Stimulated activated effector memory CD8-positive, alpha-beta T cell treated with anti-CD3 and anti-CD28 coated beads, Interleukin-12 subunit alpha, Interleukin-12 subunit beta, amount 100 ng/mL, for 72 hours (primary cell): ENCODE measurements around the gene RET.

ENCODE experiments used
- ATAC-seq: fragments of 150-1000 bp; cut with Tn5 transposase; 2 replicates; pipeline ENCODE4 v1.10.0; 2021
- DNase-seq, 2 donors: peaks; one replicate each; pipeline ENCODE4 v3.0.0; 2021 to 2022; ENCODE audit warnings: low spot score in 2 of 2
- H3K27ac Mint-ChIP-seq: one replicate; pipeline ENCODE4 v1.8.0; 2022; ENCODE audit warnings: mild to moderate bottlenecking, mixed read lengths
- H3K36me3 Mint-ChIP-seq: one replicate; pipeline ENCODE4 v1.8.0; 2022; ENCODE audit warnings: mild to moderate bottlenecking, mixed read lengths
- H3K4me1 Mint-ChIP-seq: one replicate; pipeline ENCODE4 v1.8.0; 2022; ENCODE audit warnings: mixed read lengths
- H3K4me3 Mint-ChIP-seq: one replicate; pipeline ENCODE4 v1.8.0; 2022; ENCODE audit warnings: mild to moderate bottlenecking, mixed read lengths
- H3K9me3 Mint-ChIP-seq: one replicate; pipeline ENCODE4 v1.8.0; 2022; ENCODE audit warnings: mixed read lengths

The RET gene

GRCh38 chr10:43177595-43177994, 100.7 kb downstream of the RET start:
- Mint-ChIP-seq H3K4me1 (peaks cover 7% of the 10 kb centered on the region), H3K9me3 (peaks cover 3% of the 10 kb centered on the region), H3K27ac (no peak overlapping the region), H3K4me3 (no peak overlapping the region), H3K36me3 (peaks cover 98% of the 10 kb centered on the region)
- no peak for ATAC-seq
- DNase-seq = no peak
